Breast epithelium (tissue), 4 donors: ENCODE results near the gene MORC1. TPM values are rescaled to one million over a fixed set of nuclear protein-coding genes. Genes with fewer than 3 reads are reported as not detected.

Source experiments
- DNase-seq, 2 donors: peaks; one replicate each; pipeline ENCODE4 v3.0.0-alpha.2; 2019; ENCODE audit warnings: low spot score in 2 of 2
- H3K27ac ChIP-seq, 2 donors: fragments of 200-600 bp; sonication (generic) in 1 of 2; one replicate each; pipeline ENCODE4 v1.5.1; 2016 to 2019; ENCODE audit warnings: mild to moderate bottlenecking in 1 of 2
- H3K27me3 ChIP-seq, 2 donors: fragments of 200-600 bp; sonication (generic) in 1 of 2; one replicate each; pipeline versions ENCODE4 v1.5.1 to v1.6.0; 2017 to 2019; ENCODE audit warnings: control low read depth in 1 of 2, mild to moderate bottlenecking in 1 of 2
- H3K36me3 ChIP-seq: fragments of 200-600 bp; one replicate; pipeline ENCODE4 v1.5.1; 2019
- H3K4me1 ChIP-seq, 2 donors: fragments of 200-600 bp; sonication (generic); one replicate each; pipeline ENCODE4 v1.5.1; 2016 to 2019; ENCODE audit warnings: control low read depth in 1 of 2
- H3K4me3 ChIP-seq, 3 donors: fragments of 200-600 bp; sonication (generic); 1 replicate in 2 of 3; 2 replicates in 1 of 3; pipeline ENCODE4 v1.5.1; 2016 to 2019; ENCODE audit warnings: mild to moderate bottlenecking in 3 of 3, moderate library complexity in 2 of 3
- H3K9me3 ChIP-seq, 2 donors: fragments of 200-600 bp; sonication (generic) in 1 of 2; one replicate each; pipeline ENCODE4 v1.5.1; 2016 to 2019; ENCODE audit warnings: control low read depth in 1 of 2
- POLR2A ChIP-seq: fragments of 450-650 bp; IDR thresholded peaks from one replicate; pipeline ENCODE4 v1.6.1; 2016; ENCODE audit warnings: antibody characterized with exemption, mild to moderate bottlenecking, moderate library complexity
- POLR2AphosphoS5 ChIP-seq, 3 donors: sonication (generic); formaldehyde crosslinking; IDR thresholded peaks; one replicate each; pipeline ENCODE4 v1.6.1; 2017; ENCODE audit warnings: antibody characterized with exemption in 3 of 3
- intact Hi-C: fragments of 100-400 bp; cut with DNase I; formaldehyde crosslinking; loops from one replicate; pipeline ENCODE4 v1.15.1; 2023; ENCODE audit warnings: low total_unique reads
- total RNA-seq, 3 donors: library from RNA; depleted of rRNA; stranded (reverse); fragments of >200 nt; gene quantifications; one replicate each; pipeline ENCODE4 v1.1.0, GENCODE V29; 2016
- TF ChIP-seq, protein P1 (sequence below), 3 donors: fragments of 450-650 bp; IDR thresholded peaks; one replicate each; pipeline ENCODE4 v1.5.1; 2016 to 2017; ENCODE audit warnings: antibody characterized with exemption in 3 of 3, mild to moderate bottlenecking in 3 of 3, moderate library complexity in 3 of 3

The MORC1 gene
- total RNA-seq, 3 donors from 2014 or later = under 0.01 TPM; not detected in 2

DNA sequence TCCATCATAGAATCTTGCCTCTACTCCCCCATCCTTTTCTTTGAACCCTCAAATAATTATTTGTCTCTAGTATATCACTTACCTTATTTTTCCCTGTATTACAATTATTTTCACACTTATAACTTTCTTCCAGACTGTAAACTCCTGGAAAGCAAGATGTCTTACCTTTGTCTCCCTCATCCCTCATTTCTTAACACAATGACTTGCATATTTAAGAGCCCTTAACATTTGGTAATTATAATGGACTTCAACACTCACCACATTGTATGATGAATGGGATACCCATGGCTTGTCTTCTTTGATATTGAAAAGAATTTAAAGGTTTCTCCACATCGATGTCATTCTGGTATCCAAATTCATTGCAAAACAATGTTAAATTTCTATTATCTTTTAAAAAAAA lies 82.9 kb downstream of the MORC1 start:
- TF ChIP-seq, protein P1, sequence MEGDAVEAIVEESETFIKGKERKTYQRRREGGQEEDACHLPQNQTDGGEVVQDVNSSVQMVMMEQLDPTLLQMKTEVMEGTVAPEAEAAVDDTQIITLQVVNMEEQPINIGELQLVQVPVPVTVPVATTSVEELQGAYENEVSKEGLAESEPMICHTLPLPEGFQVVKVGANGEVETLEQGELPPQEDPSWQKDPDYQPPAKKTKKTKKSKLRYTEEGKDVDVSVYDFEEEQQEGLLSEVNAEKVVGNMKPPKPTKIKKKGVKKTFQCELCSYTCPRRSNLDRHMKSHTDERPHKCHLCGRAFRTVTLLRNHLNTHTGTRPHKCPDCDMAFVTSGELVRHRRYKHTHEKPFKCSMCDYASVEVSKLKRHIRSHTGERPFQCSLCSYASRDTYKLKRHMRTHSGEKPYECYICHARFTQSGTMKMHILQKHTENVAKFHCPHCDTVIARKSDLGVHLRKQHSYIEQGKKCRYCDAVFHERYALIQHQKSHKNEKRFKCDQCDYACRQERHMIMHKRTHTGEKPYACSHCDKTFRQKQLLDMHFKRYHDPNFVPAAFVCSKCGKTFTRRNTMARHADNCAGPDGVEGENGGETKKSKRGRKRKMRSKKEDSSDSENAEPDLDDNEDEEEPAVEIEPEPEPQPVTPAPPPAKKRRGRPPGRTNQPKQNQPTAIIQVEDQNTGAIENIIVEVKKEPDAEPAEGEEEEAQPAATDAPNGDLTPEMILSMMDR (IDR thresholded peaks at IDR 0.05) = no peak
- no peak for TF ChIP-seq POLR2AphosphoS5 (IDR thresholded peaks at IDR 0.05)
- no peak for TF ChIP-seq POLR2A
- Histone ChIP-seq H3K27ac (no peak overlapping the region), H3K4me1 (no peaks in the 10 kb centered on the region), H3K4me3 (no peak overlapping the region), H3K9me3 (no peaks in the 10 kb centered on the region), H3K27me3 (no peaks in the 10 kb centered on the region), H3K36me3 (no peaks in the 10 kb centered on the region)
- intact Hi-C loops = no loop called here
- DNase-seq = no peak

DNA sequence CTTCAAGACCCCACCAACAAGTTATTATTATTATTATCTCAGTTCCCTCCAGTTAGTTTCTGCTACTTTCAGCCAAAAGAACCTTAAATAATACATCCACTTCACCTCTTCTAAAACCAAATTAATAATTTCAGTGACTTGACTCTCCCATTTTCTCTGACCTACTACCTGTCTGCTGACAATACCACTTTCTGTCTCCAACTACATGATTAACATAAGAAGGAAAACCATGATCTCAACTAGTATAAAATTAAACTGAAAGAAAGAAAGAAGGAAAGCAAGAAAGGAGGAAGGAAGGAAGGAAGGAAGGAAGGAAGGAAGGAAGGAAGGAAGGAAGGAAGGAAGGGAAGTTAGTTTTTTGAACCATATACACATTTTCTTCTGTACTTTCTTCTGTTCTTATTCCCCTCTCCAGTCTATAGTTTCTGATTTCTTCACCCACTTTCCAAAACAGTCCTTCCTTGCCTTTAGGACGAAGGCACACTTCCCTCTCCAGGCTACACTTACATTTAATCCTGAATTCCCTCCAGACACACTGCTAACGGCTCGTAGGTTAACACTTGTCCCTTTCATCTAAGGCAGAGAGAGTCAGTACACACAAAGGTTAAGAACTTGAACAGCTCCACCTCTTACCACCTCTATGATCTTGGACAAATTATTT lies 84.8 kb downstream of the MORC1 start:
- no peaks in the 10 kb centered on the region for H3K4me1 ChIP-seq
- H3K27ac ChIP-seq = no peak overlapping the region
- no peaks in the 10 kb centered on the region for H3K9me3 ChIP-seq
- no peak for TF ChIP-seq POLR2AphosphoS5 (IDR thresholded peaks at IDR 0.05)
- TF ChIP-seq, protein P1 (IDR thresholded peaks at IDR 0.05) = no peak
- TF ChIP-seq POLR2A = no peak
- DNase-seq = no peak
- intact Hi-C loops = no loop called here
- H3K4me3 ChIP-seq = no peak overlapping the region
- H3K27me3 ChIP-seq = no peaks in the 10 kb centered on the region
- H3K36me3 ChIP-seq = no peaks in the 10 kb centered on the region

DNA sequence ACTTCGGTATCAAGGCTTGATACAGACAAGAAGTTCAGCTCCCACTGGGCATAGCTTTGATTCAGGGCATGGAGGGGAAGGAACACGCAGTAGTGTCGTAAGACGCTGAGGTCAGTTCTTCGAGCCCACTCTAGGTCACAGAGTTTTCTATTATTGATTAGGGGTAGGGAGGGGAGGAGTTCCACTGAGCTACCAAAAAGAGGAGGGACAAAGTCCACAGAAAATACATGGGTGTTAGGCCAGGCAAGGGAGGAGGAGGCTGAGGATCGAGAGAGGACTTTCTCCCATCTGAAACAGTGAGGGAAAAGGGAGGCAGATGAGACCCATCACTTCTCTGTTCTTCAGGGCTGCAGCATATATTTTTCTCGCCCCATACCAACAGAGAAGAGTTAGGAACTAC lies 89.2 kb downstream of the MORC1 start:
- Histone ChIP-seq H3K4me1 (no peaks in the 10 kb centered on the region), H3K4me3 (no peak overlapping the region), H3K27me3 (no peaks in the 10 kb centered on the region), H3K27ac (no peak overlapping the region), H3K36me3 (no peaks in the 10 kb centered on the region), H3K9me3 (no peaks in the 10 kb centered on the region)
- TF ChIP-seq, protein P1 (IDR thresholded peaks at IDR 0.05) = no peak
- no peak for TF ChIP-seq POLR2A
- TF ChIP-seq POLR2AphosphoS5 (IDR thresholded peaks at IDR 0.05) = no peak
- DNase-seq = no peak
- intact Hi-C loops = no loop called here

GRCh38 chr3:109026821-109027220 lies 91.1 kb downstream of the MORC1 start:
- TF ChIP-seq, protein P1 (IDR thresholded peaks at IDR 0.05) = no peak
- TF ChIP-seq POLR2AphosphoS5 (IDR thresholded peaks at IDR 0.05) = no peak
- Histone ChIP-seq H3K4me3 (no peak overlapping the region), H3K36me3 (no peaks in the 10 kb centered on the region), H3K9me3 (no peaks in the 10 kb centered on the region), H3K27ac (no peak overlapping the region), H3K4me1 (no peaks in the 10 kb centered on the region), H3K27me3 (no peaks in the 10 kb centered on the region)
- DNase-seq = no peak
- intact Hi-C loops = no loop called here

GRCh38 chr3:109025896-109026295 lies 92.0 kb downstream of the MORC1 start:
- no peaks in the 10 kb centered on the region for H3K36me3 ChIP-seq
- intact Hi-C loops = no loop called here
- no peak overlapping the region for H3K4me3 ChIP-seq
- H3K27ac ChIP-seq = no peak overlapping the region
- no peaks in the 10 kb centered on the region for H3K4me1 ChIP-seq
- H3K9me3 ChIP-seq = no peaks in the 10 kb centered on the region
- TF ChIP-seq, protein P1 (IDR thresholded peaks at IDR 0.05) = no peak
- TF ChIP-seq POLR2A = no peak
- TF ChIP-seq POLR2AphosphoS5 (IDR thresholded peaks at IDR 0.05) = no peak
- DNase-seq = no peak
- no peaks in the 10 kb centered on the region for H3K27me3 ChIP-seq
